Smooth muscle cell (in vitro differentiated cells): ENCODE results near the gene FCHSD1. TPM values are rescaled to one million over a fixed set of nuclear protein-coding genes. Genes with fewer than 3 reads are reported as not detected.
"Not testable (repeated sequence)": the region's sequence is repeated elsewhere in the genome, so short reads cannot be mapped to it uniquely, and the experiment has no call there.

Experiments used
- DNase-seq: peaks from one replicate; lab custom pipeline; 2025; ENCODE audit not compliant: unreplicated experiment; lab: John Stamatoyannopoulos, UW
- H2AFZ ChIP-seq: fragments of 200-600 bp; sonication (generic); 2 replicates; pipeline ENCODE4 v1.6.0; 2016; ENCODE audit warnings: antibody characterized with exemption, low read depth, mild to moderate bottlenecking
- H3F3A ChIP-seq: fragments of 200-600 bp; sonication (generic); 2 replicates; pipeline ENCODE4 v1.6.0; 2017; ENCODE audit warnings: antibody characterized with exemption, low read depth
- H3K27ac ChIP-seq: fragments of 200-600 bp; sonication (generic); 2 replicates; pipeline ENCODE4 v1.5.1; 2016; ENCODE audit warnings: low read depth, mild to moderate bottlenecking
- H3K27me3 ChIP-seq: fragments of 200-600 bp; sonication (generic); 2 replicates; pipeline ENCODE4 v1.6.1; 2016; ENCODE audit warnings: low read depth, mild to moderate bottlenecking
- H3K36me3 ChIP-seq: fragments of 200-600 bp; sonication (generic); 2 replicates; pipeline ENCODE4 v1.5.1; 2016; ENCODE audit warnings: low read depth
- H3K4me1 ChIP-seq: fragments of 200-600 bp; sonication (generic); 2 replicates; pipeline ENCODE4 v1.5.1; 2016; ENCODE audit warnings: low read depth
- H3K4me2 ChIP-seq: fragments of 200-600 bp; sonication (generic); 2 replicates; pipeline ENCODE4 v1.6.0; 2016; ENCODE audit warnings: mild to moderate bottlenecking
- H3K4me3 ChIP-seq: fragments of 200-600 bp; sonication (generic); 2 replicates; pipeline ENCODE4 v1.5.1; 2016; ENCODE audit warnings: mild to moderate bottlenecking
- H3K79me2 ChIP-seq: fragments of 200-600 bp; sonication (generic); 2 replicates; pipeline ENCODE4 v1.6.0; 2016; ENCODE audit warnings: low read depth, mild to moderate bottlenecking
- H3K9ac ChIP-seq: fragments of 200-600 bp; sonication (generic); 2 replicates; pipeline ENCODE4 v1.6.0; 2016; ENCODE audit warnings: low read depth
- H3K9me3 ChIP-seq: fragments of 200-600 bp; sonication (generic); replicated peaks from 2 replicates; pipeline ENCODE4 v1.5.1; 2016; ENCODE audit warnings: low read depth
- H4K20me1 ChIP-seq: fragments of 200-600 bp; sonication (generic); 2 replicates; pipeline ENCODE4 v1.6.0; 2016; ENCODE audit warnings: low read depth
- WGBS: methylation state at CpG from one replicate; pipeline ENCODE4 v1.1.7; 2016; ENCODE audit warnings: low lambda C conversion rate; 5-methylcytosine and 5-hydroxymethylcytosine counted together
- polyA plus RNA-seq: library from polyadenylated mRNA; unstranded; fragments of >200 nt; fragmentation: Nextera tagmentation; extraction: Ambion mirVana; gene quantifications from 2 replicates; pipeline ENCODE4 v1.2.1, GENCODE V29; 2016
- total RNA-seq: library from RNA; depleted of rRNA; stranded (reverse); fragments of >200 nt; gene quantifications from 2 replicates; pipeline ENCODE4 v1.2.3, GENCODE V29; 2014
- TF ChIP-seq, protein P1 (sequence below): fragments of 200-600 bp; sonication (generic); IDR thresholded peaks from 2 replicates; pipeline ENCODE4 v1.5.1; 2017; ENCODE audit warnings: borderline replicate concordance, mild to moderate bottlenecking, antibody characterized with exemption; ENCODE audit not compliant: insufficient read depth, poor library complexity, severe bottlenecking

FCHSD1 gene
- total and polyA plus RNA-seq, 2 experiments from 2014 or later: 15.7 to 16.4 TPM

DNA sequence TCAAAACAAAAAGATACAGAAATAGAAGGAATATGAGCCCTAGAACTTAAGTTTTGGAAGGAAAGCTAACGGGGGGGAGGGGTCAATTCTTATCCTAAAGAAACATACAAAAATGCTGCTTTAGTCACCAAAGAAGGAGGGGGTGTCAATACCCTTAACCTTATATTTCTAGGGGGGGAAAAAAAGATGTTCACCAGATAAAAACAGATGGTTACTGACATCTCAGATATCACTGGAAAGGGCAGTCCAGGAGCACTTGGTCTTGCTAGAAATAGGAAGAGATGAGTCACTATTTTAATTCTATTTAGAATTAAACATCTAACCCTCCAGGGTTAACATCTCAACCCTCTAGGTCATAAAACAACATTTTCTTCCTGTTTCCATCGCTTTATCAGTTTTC lies 34.1 kb downstream of the FCHSD1 start:
- H3K9ac ChIP-seq: peak overlapping the region; percentile 90
- H2AFZ ChIP-seq: no peak overlapping the region
- H3K9me3 ChIP-seq: no peaks in the 10 kb centered on the region
- DNase-seq: no peak
- H3K79me2 ChIP-seq: peaks cover 57% of the 10 kb centered on the region
- 73% methylated on average over 2 of the region's 2 CpGs for WGBS
- H3K27ac ChIP-seq: peak overlapping the region; percentile 77
- no peaks in the 10 kb centered on the region for H3K27me3 ChIP-seq
- TF ChIP-seq, protein P1, sequence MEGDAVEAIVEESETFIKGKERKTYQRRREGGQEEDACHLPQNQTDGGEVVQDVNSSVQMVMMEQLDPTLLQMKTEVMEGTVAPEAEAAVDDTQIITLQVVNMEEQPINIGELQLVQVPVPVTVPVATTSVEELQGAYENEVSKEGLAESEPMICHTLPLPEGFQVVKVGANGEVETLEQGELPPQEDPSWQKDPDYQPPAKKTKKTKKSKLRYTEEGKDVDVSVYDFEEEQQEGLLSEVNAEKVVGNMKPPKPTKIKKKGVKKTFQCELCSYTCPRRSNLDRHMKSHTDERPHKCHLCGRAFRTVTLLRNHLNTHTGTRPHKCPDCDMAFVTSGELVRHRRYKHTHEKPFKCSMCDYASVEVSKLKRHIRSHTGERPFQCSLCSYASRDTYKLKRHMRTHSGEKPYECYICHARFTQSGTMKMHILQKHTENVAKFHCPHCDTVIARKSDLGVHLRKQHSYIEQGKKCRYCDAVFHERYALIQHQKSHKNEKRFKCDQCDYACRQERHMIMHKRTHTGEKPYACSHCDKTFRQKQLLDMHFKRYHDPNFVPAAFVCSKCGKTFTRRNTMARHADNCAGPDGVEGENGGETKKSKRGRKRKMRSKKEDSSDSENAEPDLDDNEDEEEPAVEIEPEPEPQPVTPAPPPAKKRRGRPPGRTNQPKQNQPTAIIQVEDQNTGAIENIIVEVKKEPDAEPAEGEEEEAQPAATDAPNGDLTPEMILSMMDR: no peak
- peaks cover 51% of the 10 kb centered on the region for H4K20me1 ChIP-seq
- peaks cover 30% of the 10 kb centered on the region for H3K4me1 ChIP-seq
- peaks cover 24% of the 10 kb centered on the region for H3F3A ChIP-seq
- H3K4me3 ChIP-seq: peak overlapping the region; percentile 94
- no peaks in the 10 kb centered on the region for H3K36me3 ChIP-seq
- peak overlapping the region; percentile 97 for H3K4me2 ChIP-seq

DNA sequence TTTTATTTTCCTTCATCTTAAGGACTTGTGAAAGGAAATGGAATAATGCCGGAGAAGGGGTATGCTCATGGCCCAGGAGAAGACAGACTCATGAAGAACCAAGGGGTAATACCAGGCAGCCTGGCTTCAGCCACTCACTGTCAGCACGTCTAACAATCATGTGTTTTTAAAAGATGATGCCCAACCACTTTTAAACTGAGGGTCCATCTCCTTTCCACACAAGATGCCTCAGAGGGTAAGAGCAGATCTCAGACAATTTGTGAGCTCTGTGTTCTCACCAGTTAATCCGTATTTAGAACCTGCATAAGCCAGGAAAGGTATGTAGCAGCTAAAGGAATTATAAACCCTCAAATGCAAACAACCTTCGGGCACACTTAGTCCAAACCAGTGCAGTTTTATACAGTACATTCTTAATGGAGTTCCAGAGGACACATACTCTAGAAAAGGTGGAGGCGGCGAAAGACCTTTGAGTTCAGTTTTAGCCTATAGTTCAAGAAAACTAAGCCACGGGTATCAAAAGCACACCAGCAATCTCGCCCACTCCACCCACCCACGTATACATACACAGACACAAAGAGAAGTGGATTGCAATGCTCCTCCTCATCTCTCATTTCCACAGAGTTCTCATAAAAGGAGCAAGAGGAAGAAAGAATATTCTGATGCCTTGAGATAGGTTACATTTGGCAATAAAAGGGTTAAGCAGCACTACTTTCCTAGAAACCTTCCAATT lies 35.1 kb downstream of the FCHSD1 start:
- Histone ChIP-seq H3K4me1 (peaks cover 30% of the 10 kb centered on the region), H3K9ac (no peak overlapping the region), H3F3A (peaks cover 21% of the 10 kb centered on the region), H4K20me1 (peaks cover 52% of the 10 kb centered on the region), H3K4me3 (peak overlapping the region; percentile 94), H3K36me3 (no peaks in the 10 kb centered on the region), H3K27me3 (no peaks in the 10 kb centered on the region), H2AFZ (no peak overlapping the region), H3K27ac (no peak overlapping the region), H3K9me3 (no peaks in the 10 kb centered on the region), H3K4me2 (peak overlapping the region; percentile 97), H3K79me2 (peaks cover 67% of the 10 kb centered on the region)
- no peak for DNase-seq
- WGBS: 85% methylated on average over 9 of the region's 9 CpGs
- TF ChIP-seq, protein P1: no peak

DNA sequence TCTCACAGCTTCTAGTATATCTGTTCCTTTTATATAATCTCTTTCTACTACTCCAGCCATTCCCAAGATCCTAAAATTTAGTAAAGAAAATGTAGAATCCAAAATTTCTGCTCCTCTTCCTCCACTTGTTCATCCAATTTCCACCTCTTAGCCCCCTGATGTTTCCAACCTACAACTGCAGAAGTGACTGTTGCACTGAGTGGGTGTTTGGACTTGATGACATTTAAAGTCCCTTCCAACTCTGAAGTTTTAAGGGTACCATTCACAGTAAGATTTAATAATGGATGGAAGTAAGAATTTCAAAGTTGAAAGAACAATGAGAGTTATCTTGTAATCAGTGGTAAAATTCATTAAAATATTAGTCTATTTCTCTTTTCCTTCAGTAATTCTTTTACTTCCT lies 37.9 kb downstream of the FCHSD1 start:
- Histone ChIP-seq H3K36me3 (no peaks in the 10 kb centered on the region), H3K27me3 (no peaks in the 10 kb centered on the region), H2AFZ (no peak overlapping the region), H3K4me1 (peaks cover 30% of the 10 kb centered on the region), H3K9ac (no peak overlapping the region), H3K79me2 (peaks cover 87% of the 10 kb centered on the region), H4K20me1 (peaks cover 63% of the 10 kb centered on the region), H3F3A (peaks cover 8% of the 10 kb centered on the region), H3K27ac (no peak overlapping the region), H3K4me3 (no peak overlapping the region), H3K9me3 (no peaks in the 10 kb centered on the region), H3K4me2 (no peak overlapping the region)
- DNase-seq: no peak
- TF ChIP-seq, protein P1: no peak

DNA sequence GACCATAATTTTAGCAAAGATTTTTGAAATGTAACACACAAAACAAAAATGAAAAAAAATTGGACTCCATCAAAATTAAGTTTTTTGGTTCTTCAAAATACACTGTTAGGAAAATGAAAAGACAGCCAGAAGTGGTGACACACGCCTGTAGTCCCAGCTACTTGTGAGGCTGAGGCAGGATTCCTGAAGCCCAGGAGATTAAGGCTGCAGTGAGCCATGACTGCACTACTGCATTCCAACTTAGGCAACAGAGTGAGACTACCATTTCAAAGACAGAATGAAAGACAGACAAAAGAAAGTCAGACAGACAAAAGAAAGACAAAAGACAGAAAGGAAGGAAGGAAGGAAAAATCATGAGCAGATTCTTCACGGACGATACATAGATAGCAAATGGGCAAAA lies 39.9 kb downstream of the FCHSD1 start:
- Histone ChIP-seq H3K27ac (no peak overlapping the region), H3K79me2 (peaks cover 91% of the 10 kb centered on the region), H3K4me3 (no peak overlapping the region), H3K9me3 (no peaks in the 10 kb centered on the region), H3K27me3 (no peaks in the 10 kb centered on the region), H3K4me2 (no peak overlapping the region), H3K4me1 (peaks cover 13% of the 10 kb centered on the region), H3K9ac (no peak overlapping the region), H2AFZ (no peak overlapping the region), H3F3A (no peaks in the 10 kb centered on the region), H3K36me3 (no peaks in the 10 kb centered on the region), H4K20me1 (peaks cover 45% of the 10 kb centered on the region)
- WGBS: 96% methylated on average over 3 of the region's 3 CpGs
- TF ChIP-seq, protein P1: no peak
- no peak for DNase-seq

DNA sequence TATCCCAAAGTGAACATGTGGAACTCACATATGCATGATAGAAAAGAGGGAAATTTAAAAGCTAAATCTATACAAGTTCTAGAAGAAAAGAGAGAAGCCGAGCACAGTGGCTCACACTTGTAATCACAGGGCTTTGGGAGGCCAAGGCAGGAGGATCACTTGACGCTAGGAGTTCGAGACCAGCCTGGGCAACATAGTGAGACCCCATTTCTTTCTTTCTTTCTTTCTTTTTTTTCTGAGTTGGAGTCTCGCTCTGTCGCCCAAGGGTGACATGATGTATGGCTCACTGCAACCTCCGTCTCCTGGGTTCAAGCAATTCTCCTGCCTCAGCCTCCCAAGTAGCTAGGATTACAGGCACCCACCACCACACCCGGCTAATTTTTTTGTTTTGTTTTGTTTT lies 41.3 kb downstream of the FCHSD1 start:
- not testable (repeated sequence) for H3K4me3 ChIP-seq, H3K27me3 ChIP-seq, H3K9me3 ChIP-seq, H3F3A ChIP-seq, DNase-seq, H3K27ac ChIP-seq, H3K9ac ChIP-seq, H3K36me3 ChIP-seq, H2AFZ ChIP-seq, H3K4me2 ChIP-seq
- Histone ChIP-seq H3K4me1 (peaks cover 13% of the 10 kb centered on the region), H4K20me1 (peaks cover 37% of the 10 kb centered on the region), H3K79me2 (peaks cover 87% of the 10 kb centered on the region)
- 97% methylated on average over 7 of the region's 7 CpGs for WGBS
